ENCODE results near the gene CCDC171.

Gene CCDC171

DNA sequence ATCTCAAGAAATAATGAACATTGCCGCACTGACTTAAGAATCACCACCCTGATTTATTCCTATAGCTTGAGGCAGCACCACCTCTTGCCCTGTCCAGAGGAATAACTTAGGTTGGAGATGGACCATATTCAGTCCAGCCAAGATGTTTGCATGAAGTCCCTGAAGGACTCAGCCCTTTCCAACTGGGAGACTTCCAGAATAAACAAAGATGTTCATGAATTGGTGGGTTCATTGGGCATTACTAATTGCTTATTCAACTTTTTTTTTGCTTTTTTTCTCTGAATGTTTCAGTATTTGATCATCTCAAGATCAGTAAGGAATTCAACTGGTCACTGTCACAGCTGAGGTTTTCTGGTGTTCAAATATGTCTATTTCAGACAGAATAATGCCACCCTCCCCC, 470.6 kb downstream of the CCDC171 start:
- Histone ChIP-seq H3K36me3 (ENCODE audit: insufficient read depth, low read length) (no peaks in the 10 kb centered on the region), H3K9me3 (ENCODE audit: low read length) (no peaks in the 10 kb centered on the region), H4K20me1 (ENCODE audit: insufficient read depth, low read length) (no peaks in the 10 kb centered on the region), H3K27ac (ENCODE audit: low read depth, low read length, poor library complexity, severe bottlenecking) (no peak overlapping the region), H2AFZ (ENCODE audit: low read length) (no peak overlapping the region), H3K4me2 (ENCODE audit: low read length) (no peak overlapping the region), H3K79me2 (ENCODE audit: insufficient read depth, low read length) (no peaks in the 10 kb centered on the region), H3K9me2 (ENCODE audit: low read depth, low read length) (no peaks in the 10 kb centered on the region), H3F3A (ENCODE audit: insufficient read depth, low read length) (no peaks in the 10 kb centered on the region), H3K4me1 (ENCODE audit: insufficient read depth, low read length, severe bottlenecking) (no peaks in the 10 kb centered on the region), H3K4me3 (ENCODE audit: low read depth, low read length, poor library complexity, severe bottlenecking) (no peak overlapping the region), H3K27me3 (ENCODE audit: insufficient read depth, low read length) (no peaks in the 10 kb centered on the region), H3K9ac (ENCODE audit: low read length) (no peak overlapping the region)
- TF ChIP-seq EZH2 (IDR thresholded peaks at IDR 0.05; ENCODE audit: borderline replicate concordance, low read length), result no peak
- TF ChIP-seq, protein P1, sequence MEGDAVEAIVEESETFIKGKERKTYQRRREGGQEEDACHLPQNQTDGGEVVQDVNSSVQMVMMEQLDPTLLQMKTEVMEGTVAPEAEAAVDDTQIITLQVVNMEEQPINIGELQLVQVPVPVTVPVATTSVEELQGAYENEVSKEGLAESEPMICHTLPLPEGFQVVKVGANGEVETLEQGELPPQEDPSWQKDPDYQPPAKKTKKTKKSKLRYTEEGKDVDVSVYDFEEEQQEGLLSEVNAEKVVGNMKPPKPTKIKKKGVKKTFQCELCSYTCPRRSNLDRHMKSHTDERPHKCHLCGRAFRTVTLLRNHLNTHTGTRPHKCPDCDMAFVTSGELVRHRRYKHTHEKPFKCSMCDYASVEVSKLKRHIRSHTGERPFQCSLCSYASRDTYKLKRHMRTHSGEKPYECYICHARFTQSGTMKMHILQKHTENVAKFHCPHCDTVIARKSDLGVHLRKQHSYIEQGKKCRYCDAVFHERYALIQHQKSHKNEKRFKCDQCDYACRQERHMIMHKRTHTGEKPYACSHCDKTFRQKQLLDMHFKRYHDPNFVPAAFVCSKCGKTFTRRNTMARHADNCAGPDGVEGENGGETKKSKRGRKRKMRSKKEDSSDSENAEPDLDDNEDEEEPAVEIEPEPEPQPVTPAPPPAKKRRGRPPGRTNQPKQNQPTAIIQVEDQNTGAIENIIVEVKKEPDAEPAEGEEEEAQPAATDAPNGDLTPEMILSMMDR (IDR thresholded peaks at IDR 0.05; ENCODE audit: low read length), result no peak

Data from OCI-LY1 (cell line).